Measurements from ENCODE around the gene CDKN2B-AS1.
A peak's percentile ranks its signal among the peaks of the same experiment; 100 is the strongest.

CDKN2B-AS1 gene

DNA sequence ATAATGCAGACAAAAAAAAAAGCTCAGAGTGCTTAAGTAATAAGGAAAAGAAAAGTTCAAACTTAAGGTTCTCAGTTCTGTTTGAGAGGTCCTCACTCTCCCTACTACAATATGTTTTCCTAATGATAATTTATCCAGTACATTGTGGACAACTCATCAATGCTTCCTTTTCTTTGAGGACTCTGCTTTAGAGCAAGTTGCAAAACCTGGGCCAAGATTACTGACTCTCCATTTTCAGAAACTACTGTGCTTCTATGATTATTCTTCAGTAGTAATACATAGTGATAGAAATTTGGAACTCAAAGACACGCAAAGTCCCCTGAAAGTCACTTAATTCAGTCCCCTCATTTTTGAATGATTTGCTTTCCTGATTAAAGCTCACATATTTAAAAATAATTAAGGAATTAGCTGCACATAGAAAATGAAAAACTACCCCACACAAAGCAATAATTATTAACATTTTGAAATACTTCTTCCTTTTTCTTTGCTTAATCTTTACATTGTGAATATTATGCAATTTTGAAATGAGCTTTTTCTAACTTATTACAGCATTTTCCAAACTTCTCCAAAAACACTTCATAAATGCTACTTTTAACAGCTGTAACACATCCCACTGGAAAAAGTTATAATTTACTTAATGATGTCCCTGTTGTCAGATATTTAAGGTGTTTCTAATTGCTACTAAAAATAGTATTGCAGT, 11.6 kb upstream of the CDKN2B-AS1 start:
- DNase-seq: peak; percentile 49 to 82

- peak; percentile 83 to 87 for DNase-seq
Observed at GRCh38 chr9:21983561-21983935, 11.0 kb upstream of the CDKN2B-AS1 start.

- no peak for DNase-seq
Observed at GRCh38 chr9:21984101-21984500, 10.5 kb upstream of the CDKN2B-AS1 start.

GRCh38 chr9:21985964-21986667, 8.5 kb upstream of the CDKN2B-AS1 start:
- DNase-seq: no peak

GRCh38 chr9:21988056-21988990, 6.3 kb upstream of the CDKN2B-AS1 start:
- DNase-seq: no peak

GRCh38 chr9:21989440-21990189, 5.0 kb upstream of the CDKN2B-AS1 start:
- DNase-seq: no peak

DNA sequence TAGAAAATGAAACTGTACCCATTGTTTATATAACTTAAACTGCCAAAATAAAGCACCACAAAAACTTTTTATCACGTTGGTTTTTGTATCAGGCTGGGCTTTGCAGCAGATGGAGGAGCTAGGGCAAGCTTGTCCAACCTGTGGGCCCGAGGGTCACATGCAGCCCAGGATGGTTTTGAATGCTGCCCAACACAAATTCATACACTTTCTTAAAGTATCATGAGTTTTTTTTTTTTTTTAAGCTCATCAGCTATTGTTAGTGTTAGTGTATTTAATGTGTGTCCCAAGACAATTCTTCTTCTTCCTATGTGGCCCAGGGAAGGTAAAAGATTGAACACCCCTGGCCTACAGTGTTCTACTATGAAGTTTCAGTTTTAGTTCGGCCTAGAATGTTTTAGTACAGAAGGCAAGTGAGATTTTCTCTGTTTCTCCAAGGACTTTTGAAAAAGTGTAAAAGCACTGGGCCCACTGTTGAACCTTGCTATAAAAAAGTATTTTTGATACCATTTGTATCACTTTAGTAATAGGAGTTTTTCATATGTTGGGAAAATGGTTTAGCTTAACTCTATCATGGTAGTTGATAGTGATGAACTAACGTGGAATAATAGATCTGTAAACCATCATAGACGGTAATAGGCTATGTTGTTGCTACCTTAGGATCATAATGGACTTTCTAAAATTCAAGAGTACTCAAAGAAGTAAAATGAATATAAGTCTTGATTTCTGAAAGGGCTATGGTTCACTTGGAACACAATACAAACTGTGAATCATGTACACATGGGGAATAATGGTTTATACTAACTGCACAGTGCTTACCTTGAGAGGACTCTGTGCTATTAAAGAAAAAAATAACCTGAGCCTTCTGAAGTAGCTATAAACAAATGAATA, 3.3 kb upstream of the CDKN2B-AS1 start:
- DNase-seq: no peak

- DNase-seq: no peak
Observed at GRCh38 chr9:21993007-21993406, 1.6 kb upstream of the CDKN2B-AS1 start.

DNA sequence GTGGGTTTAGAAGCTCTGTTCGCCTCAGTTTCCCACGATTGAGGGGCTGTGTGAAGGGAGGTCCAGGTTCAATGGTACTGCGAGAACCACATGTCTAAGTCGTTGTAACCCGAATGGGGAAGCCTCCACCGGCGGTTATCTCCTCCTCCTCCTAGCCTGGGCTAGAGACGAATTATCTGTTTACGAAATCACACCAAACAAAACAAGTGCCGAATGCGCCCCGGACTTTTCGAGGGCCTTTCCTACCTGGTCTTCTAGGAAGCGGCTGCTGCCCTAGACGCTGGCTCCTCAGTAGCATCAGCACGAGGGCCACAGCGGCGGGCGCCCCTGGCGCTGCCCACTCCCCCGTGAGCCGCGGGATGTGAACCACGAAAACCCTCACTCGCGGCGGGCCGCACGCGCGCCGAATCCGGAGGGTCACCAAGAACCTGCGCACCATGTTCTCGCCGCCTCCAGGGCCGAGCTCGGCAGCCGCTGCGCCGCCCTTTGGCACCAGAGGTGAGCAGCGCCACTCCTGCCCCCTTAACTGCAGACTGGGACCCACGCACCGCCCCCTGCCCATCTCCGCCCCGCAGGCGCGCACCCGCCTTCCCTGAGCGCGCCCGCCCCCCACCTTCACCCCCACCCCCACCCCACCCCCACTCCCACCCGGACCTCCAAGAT, 567 bp upstream of the CDKN2B-AS1 start, which contains the start of gene CDKN2A:
CDKN2A (minus strand) TSS at position 500 of the 663 bp plus-strand sequence.
- peak; percentile 53 to 56 for DNase-seq

GRCh38 chr9:21995006-21995665, 545 bp downstream of the CDKN2B-AS1 start:
- DNase-seq: peak; percentile 89 to 90

DNA sequence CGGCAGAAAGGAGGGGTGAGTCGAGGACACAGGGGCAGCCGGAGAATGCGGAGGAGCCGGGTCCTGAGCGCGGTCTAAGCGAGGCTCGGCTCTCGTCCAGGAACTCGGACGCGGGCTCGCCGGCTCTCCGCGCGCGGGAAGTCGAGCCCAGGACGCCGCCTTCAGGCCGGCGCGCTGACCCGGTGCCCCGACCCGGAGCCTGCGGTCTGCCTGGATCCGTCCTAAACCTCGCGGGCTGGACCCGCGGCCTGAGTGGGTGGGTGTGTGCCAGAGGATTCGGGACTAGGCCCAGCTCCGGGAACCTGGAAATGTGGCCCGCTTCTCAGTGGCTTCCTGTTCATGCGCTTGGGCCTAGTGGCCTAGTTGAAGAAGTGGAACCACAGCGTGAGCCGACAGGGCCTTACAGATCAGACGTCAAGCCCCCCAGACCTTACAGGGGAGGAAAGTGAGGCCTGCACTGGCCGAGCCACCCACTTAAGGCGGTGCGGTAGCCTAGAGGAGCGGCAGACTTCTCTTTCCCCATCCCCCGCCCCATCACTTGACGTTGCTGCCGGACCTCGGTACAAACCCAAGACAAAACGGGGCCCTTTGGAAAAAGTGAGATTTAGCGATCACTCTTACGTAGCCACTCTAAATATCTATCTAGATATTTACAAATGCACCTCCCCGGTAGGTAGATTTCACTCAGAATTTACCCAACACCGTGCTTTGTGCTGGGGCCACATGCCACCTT, 1.2 kb downstream of the CDKN2B-AS1 start:
- peak; percentile 35 to 63 for DNase-seq

DNA sequence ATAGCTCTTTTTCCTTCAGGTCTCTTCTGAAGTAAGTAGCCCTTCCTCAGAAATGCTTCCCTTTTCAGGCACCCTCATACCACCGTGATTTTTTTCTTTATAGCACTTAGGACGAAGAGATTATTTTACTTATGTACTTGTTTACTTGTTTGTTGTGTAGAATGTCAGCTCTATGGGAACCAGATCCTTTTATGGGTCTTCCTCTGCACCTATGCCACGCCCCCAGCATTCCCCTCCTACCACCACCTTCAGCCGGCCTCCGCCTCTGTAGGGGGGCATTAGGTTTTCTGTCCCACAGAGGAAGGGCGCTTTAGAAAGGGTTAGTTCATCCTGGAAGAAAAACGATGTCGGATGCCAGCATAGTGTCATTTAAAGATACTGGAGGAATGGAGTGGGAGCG, 1.8 kb downstream of the CDKN2B-AS1 start:
- DNase-seq: no peak

- no peak for DNase-seq
Observed at GRCh38 chr9:21996858-21997257, 2.3 kb downstream of the CDKN2B-AS1 start.

GRCh38 chr9:21997480-21997879, 2.9 kb downstream of the CDKN2B-AS1 start:
- no peak for DNase-seq

- no peak for DNase-seq
Observed at GRCh38 chr9:21998026-21998425, 3.4 kb downstream of the CDKN2B-AS1 start.

GRCh38 chr9:22002038-22002437, 7.4 kb downstream of the CDKN2B-AS1 start:
- no peak for DNase-seq

DNA sequence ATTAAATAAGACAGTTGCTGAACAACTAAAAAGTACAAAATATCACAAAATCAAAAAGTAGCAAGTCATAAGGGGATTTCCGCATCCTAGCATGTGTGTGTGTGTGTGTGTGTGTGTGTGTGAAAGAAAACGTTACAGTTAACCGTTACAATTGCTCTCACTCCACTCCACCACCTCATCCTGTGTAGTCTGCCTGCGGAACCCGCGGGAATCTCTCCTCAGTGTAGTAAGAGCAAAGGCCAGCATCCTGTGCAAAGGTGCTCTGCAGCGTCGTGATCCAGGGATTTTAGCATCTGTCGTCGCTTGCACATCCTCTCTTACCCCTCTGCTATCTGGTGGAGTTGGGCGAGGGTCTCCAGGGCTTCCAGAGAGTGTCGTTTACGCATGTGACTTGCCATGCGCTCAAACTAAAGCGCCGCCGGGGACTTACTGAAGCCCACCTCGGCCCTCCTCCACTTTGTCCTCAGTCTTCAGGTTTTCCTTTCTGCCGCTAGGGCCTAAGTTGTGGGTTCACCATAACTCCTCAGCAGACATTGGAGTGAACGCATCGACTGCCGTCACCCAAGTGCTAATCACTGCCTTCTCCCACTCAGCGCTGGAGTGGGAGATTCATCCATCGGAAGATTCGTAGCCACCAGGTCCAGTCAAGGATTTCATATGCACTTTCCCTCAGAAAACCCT, 10.6 kb downstream of the CDKN2B-AS1 start:
- DNase-seq: no peak

GRCh38 chr9:22005702-22006606, 11.4 kb downstream of the CDKN2B-AS1 start:
- DNase-seq: no peak
